Naive thymus-derived CD4-positive, alpha-beta T cell (primary cell): ENCODE data around the gene SEMA4D. TPM values are rescaled to one million over a fixed set of nuclear protein-coding genes. Genes with fewer than 3 reads are reported as not detected.

Experiments used
- ATAC-seq: fragments of 150-1000 bp; cut with Tn5 transposase; 2 replicates; pipeline ENCODE4 v1.10.0; 2021; ENCODE audit warnings: mild to moderate bottlenecking, moderate library complexity
- CTCF ChIA-PET: fragments of 350-600 bp; sonication (Branson Sonifier 250); formaldehyde crosslinking; loops from one replicate; lab custom pipeline; 2021; ENCODE audit warnings: antibody characterized with exemption; lab: Charles Lee
- POLR2A ChIA-PET: fragments of 350-600 bp; sonication (Branson Sonifier 250); formaldehyde crosslinking; loops from one replicate; lab custom pipeline; 2021; ENCODE audit warnings: antibody characterized with exemption, inconsistent platforms; lab: Charles Lee
- DNase-seq, 9 donors: peaks; one replicate each; pipeline versions ENCODE4 v3.0.0 to v3.0.0-alpha.2; 2020 to 2022; ENCODE audit warnings: mixed read lengths in 1 of 9
- H3K27ac ChIP-seq: one replicate; pipeline ENCODE4 v1.7.0; 2013; ENCODE audit warnings: mild to moderate bottlenecking, low read depth, low read length, moderate library complexity
- H3K27me3 ChIP-seq, 2 donors: one replicate each; pipeline ENCODE4 v1.7.0; 2013; ENCODE audit warnings: low read length in 2 of 2, mild to moderate bottlenecking in 2 of 2, moderate library complexity in 2 of 2; ENCODE audit not compliant: control insufficient read depth in 2 of 2, insufficient read depth in 2 of 2
- H3K36me3 ChIP-seq, 3 experiments: 1 replicate in 2 of 3; 2 replicates in 1 of 3; pipeline ENCODE4 v1.7.0; 2013; ENCODE audit warnings: low read length in 3 of 3, mild to moderate bottlenecking in 3 of 3, moderate library complexity in 1 of 3; ENCODE audit not compliant: insufficient read depth in 3 of 3, control insufficient read depth in 2 of 3
- H3K4me1 ChIP-seq, 2 donors: one replicate each; pipeline ENCODE4 v1.7.0; 2013; ENCODE audit warnings: low read length in 2 of 2, mild to moderate bottlenecking in 2 of 2, moderate library complexity in 1 of 2; ENCODE audit not compliant: control insufficient read depth in 2 of 2, insufficient read depth in 2 of 2
- H3K4me3 ChIP-seq: 2 replicates; pipeline ENCODE4 v1.7.0; 2013; ENCODE audit warnings: mild to moderate bottlenecking, low read length
- H3K9me3 ChIP-seq, 3 experiments: 1 replicate in 2 of 3; 2 replicates in 1 of 3; pipeline ENCODE4 v1.7.0; 2013; ENCODE audit warnings: low read length in 3 of 3; ENCODE audit not compliant: control insufficient read depth in 2 of 3
- H3K27ac Mint-ChIP-seq, 9 donors: one replicate each; pipeline ENCODE4 v1.8.0; 2020 to 2022; ENCODE audit warnings: mixed read lengths in 9 of 9, mild to moderate bottlenecking in 8 of 9, moderate library complexity in 5 of 9, inconsistent platforms in 2 of 9
- H3K27me3 Mint-ChIP-seq, 5 donors: one replicate each; pipeline ENCODE4 v1.8.0; 2021 to 2022; ENCODE audit warnings: mixed read lengths in 5 of 5, mild to moderate bottlenecking in 1 of 5
- H3K36me3 Mint-ChIP-seq, 5 donors: one replicate each; pipeline ENCODE4 v1.8.0; 2020 to 2022; ENCODE audit warnings: mixed read lengths in 5 of 5, mild to moderate bottlenecking in 3 of 5, inconsistent platforms in 1 of 5
- H3K4me1 Mint-ChIP-seq, 7 donors: one replicate each; pipeline ENCODE4 v1.8.0; 2020 to 2022; ENCODE audit warnings: mixed read lengths in 7 of 7, mild to moderate bottlenecking in 3 of 7, inconsistent platforms in 1 of 7
- H3K4me3 Mint-ChIP-seq, 10 donors: one replicate each; pipeline ENCODE4 v1.8.0; 2020 to 2022; ENCODE audit warnings: mild to moderate bottlenecking in 10 of 10, mixed read lengths in 10 of 10, moderate library complexity in 6 of 10, inconsistent platforms in 2 of 10
- H3K9me3 Mint-ChIP-seq, 11 donors: one replicate each; pipeline ENCODE4 v1.8.0; 2020 to 2022; ENCODE audit warnings: mixed read lengths in 11 of 11, mild to moderate bottlenecking in 4 of 11, inconsistent platforms in 1 of 11, moderate library complexity in 1 of 11
- intact Hi-C, 2 donors: fragments of 100-400 bp; cut with micrococcal nuclease; formaldehyde crosslinking; loops; one replicate each; pipeline ENCODE4 v1.15.1; 2023
- polyA plus RNA-seq, 2 donors: library from polyadenylated mRNA; unstranded; fragments of 300-500 nt; fragmentation: Illumina TruSeq; gene quantifications; one replicate each; pipeline ENCODE4 v1.2.3, GENCODE V29; 2021
- total RNA-seq, 6 experiments: library from RNA in 5 of 6; stranded (reverse) in 5 of 6; gene quantifications; 1 replicate in 5 of 6; 2 replicates in 1 of 6; pipeline ENCODE4 v1.2.3 and lab custom pipeline; 2021 to 2026

SEMA4D gene
- total and polyA plus RNA-seq, 7 experiments from 2014 or later = 114 to 465 (median 448) TPM

GRCh38 chr9:89461265-89461664 is 36.6 kb downstream of the SEMA4D start:
- peaks cover 79 to 99% (median 96%) of the 10 kb centered on the region in 7 donors for H3K4me1 Mint-ChIP-seq
- POLR2A ChIA-PET = interaction anchor here (0.8 to 19.8 kb wide), 2 partner anchors 12 to 16 kb away, joined by 3 to 242 read pairs; no protein-coding TSS in a partner anchor

GRCh38 chr9:89460551-89460950 is 37.4 kb downstream of the SEMA4D start:
- DNase-seq (no peak), ATAC-seq (no peak)
- Histone ChIP-seq H3K27me3 (no peaks in the 10 kb centered on the region), H3K4me1 (peaks cover 85 to 95% of the 10 kb centered on the region in 2 donors), H3K27ac (peak overlapping the region; percentile 61), H3K36me3 (peaks cover 0 to 11% (median 0%) of the 10 kb centered on the region in 3 experiments), H3K4me3 (no peak overlapping the region), H3K9me3 (no peaks in the 10 kb centered on the region)
- H3K27ac Mint-ChIP-seq = peak overlapping the region; percentile 65 to 99 (median 96)
- peaks cover 7 to 44% (median 21%) of the 10 kb centered on the region in 5 donors for H3K36me3 Mint-ChIP-seq
- CTCF ChIA-PET = interaction anchor here (0.6 to 1.3 kb wide), 3 partner anchors 27 to 42 kb away, joined by 3 to 6 read pairs (median 6); no protein-coding TSS in a partner anchor
- peaks cover 0 to 3% (median 0%) of the 10 kb centered on the region in 11 donors for H3K9me3 Mint-ChIP-seq
- H3K27me3 Mint-ChIP-seq = no peaks in the 10 kb centered on the region
- H3K4me3 Mint-ChIP-seq = peak overlapping the region; percentile 40 to 88 (median 60)
- intact Hi-C loops = loop anchor here (5.0 to 10.0 kb wide), 2 partner anchors 148 to 1904 kb away; partner anchors contain the start of genes AUH (in 1 of the 2) and CKS2 (in 1 of the 2)
- H3K4me1 Mint-ChIP-seq = peaks cover 79 to 99% (median 96%) of the 10 kb centered on the region in 7 donors
- POLR2A ChIA-PET = interaction anchor here (0.8 to 19.8 kb wide), 6 partner anchors 13 to 89 kb away, joined by 3 to 242 read pairs (median 3); no protein-coding TSS in a partner anchor

More at GRCh38 chr9:89461265-89461664, 36.6 kb downstream of the SEMA4D start:
- intact Hi-C loops = loop anchor here (5.0 to 10.0 kb wide), 2 partner anchors 149 to 1904 kb away; partner anchors contain the start of genes AUH (in 1 of the 2) and CKS2 (in 1 of the 2)
- Histone ChIP-seq H3K9me3 (no peaks in the 10 kb centered on the region), H3K27ac (peak overlapping the region; percentile 61), H3K36me3 (peaks cover 0 to 13% (median 3%) of the 10 kb centered on the region in 3 experiments), H3K4me1 (peaks cover 85 to 95% of the 10 kb centered on the region in 2 donors), H3K4me3 (no peak overlapping the region), H3K27me3 (no peaks in the 10 kb centered on the region)
- ATAC-seq (no peak), DNase-seq (peak in 1 of 9 donors; percentile 49)
- CTCF ChIA-PET = interaction anchor here (0.6 to 1.1 kb wide), 3 partner anchors 37 to 115 kb away, joined by 3 to 6 read pairs (median 4); no protein-coding TSS in a partner anchor
- Mint-ChIP-seq H3K9me3 (peaks cover 0 to 3% (median 0%) of the 10 kb centered on the region in 11 donors), H3K4me3 (peak overlapping the region; percentile 36 to 88 (median 60)), H3K27me3 (no peaks in the 10 kb centered on the region), H3K36me3 (peaks cover 5 to 40% (median 26%) of the 10 kb centered on the region in 5 donors), H3K27ac (peak overlapping the region; percentile 65 to 99 (median 96))

GRCh38 chr9:89458768-89459496 is 39.0 kb downstream of the SEMA4D start:
- Histone ChIP-seq H3K36me3 (peaks cover 0 to 23% (median 3%) of the 10 kb centered on the region in 3 experiments), H3K9me3 (no peaks in the 10 kb centered on the region), H3K4me3 (no peak overlapping the region), H3K27me3 (no peaks in the 10 kb centered on the region), H3K27ac (peak overlapping the region; percentile 61), H3K4me1 (peaks cover 84 to 95% of the 10 kb centered on the region in 2 donors)
- intact Hi-C loops = loop anchor here in 1 of 2 donors (5.0 kb wide), 1 partner anchor 38 kb away; the partner anchor contains the start of gene SEMA4D
- Mint-ChIP-seq H3K27me3 (no peaks in the 10 kb centered on the region), H3K4me1 (peaks cover 75 to 99% (median 92%) of the 10 kb centered on the region in 7 donors), H3K27ac (peak overlapping the region; percentile 73 to 99 (median 98)), H3K4me3 (peak overlapping the region; percentile 0 to 88 (median 52)), H3K36me3 (peaks cover 3 to 38% (median 9%) of the 10 kb centered on the region in 5 donors), H3K9me3 (peaks cover 0 to 1% (median 0%) of the 10 kb centered on the region in 11 donors)
- ATAC-seq (no peak), DNase-seq (no peak)
- ChIA-PET POLR2A (interaction anchor here (1.0 to 19.8 kb wide), 4 partner anchors 14 to 90 kb away, joined by 3 to 242 read pairs (median 14); no protein-coding TSS in a partner anchor), CTCF (interaction anchor here (0.6 to 1.0 kb wide), 3 partner anchors 31 to 90 kb away, joined by 3 to 4 read pairs (median 4); no protein-coding TSS in a partner anchor)

- no peak for ATAC-seq
- no peak for DNase-seq
- Mint-ChIP-seq H3K9me3 (peaks cover 0 to 2% (median 0%) of the 10 kb centered on the region in 11 donors), H3K27me3 (no peaks in the 10 kb centered on the region), H3K36me3 (peaks cover 3 to 33% (median 17%) of the 10 kb centered on the region in 5 donors), H3K27ac (peak overlapping the region; percentile 73 to 99 (median 98)), H3K4me3 (peak overlapping the region in 9 of 10 donors; percentile 20 to 88 (median 86)), H3K4me1 (peaks cover 71 to 100% (median 88%) of the 10 kb centered on the region in 7 donors)
- CTCF ChIA-PET = interaction anchor here (0.6 to 3.0 kb wide), 8 partner anchors 10 to 91 kb away, joined by 3 to 18 read pairs (median 4); no protein-coding TSS in a partner anchor
- POLR2A ChIA-PET = interaction anchor here (0.7 to 19.8 kb wide), 18 partner anchors 8 to 92 kb away, joined by 3 to 242 read pairs (median 6); no protein-coding TSS in a partner anchor
- Histone ChIP-seq H3K36me3 (peaks cover 0 to 34% (median 3%) of the 10 kb centered on the region in 3 experiments), H3K4me1 (peaks cover 69 to 94% of the 10 kb centered on the region in 2 donors), H3K27ac (peak overlapping the region; percentile 77), H3K9me3 (no peaks in the 10 kb centered on the region), H3K27me3 (no peaks in the 10 kb centered on the region), H3K4me3 (peak overlapping the region; percentile 42)
- intact Hi-C loops = loop anchor here in 1 of 2 donors (1.0 to 5.0 kb wide), 5 partner anchors 13 to 91 kb away; partner anchors contain the start of gene SEMA4D
Observed at GRCh38 chr9:89457376-89457855, 40.5 kb downstream of the SEMA4D start.

- peaks cover 3 to 30% (median 20%) of the 10 kb centered on the region in 5 donors for H3K36me3 Mint-ChIP-seq
- Histone ChIP-seq H3K4me3 (peak overlapping the region; percentile 42), H3K9me3 (no peaks in the 10 kb centered on the region), H3K27me3 (no peaks in the 10 kb centered on the region), H3K27ac (peak overlapping the region; percentile 77), H3K4me1 (peaks cover 51 to 88% of the 10 kb centered on the region in 2 donors), H3K36me3 (peaks cover 0 to 31% (median 3%) of the 10 kb centered on the region in 3 experiments)
- peak; percentile 68 for ATAC-seq
- H3K4me1 Mint-ChIP-seq = peaks cover 70 to 100% (median 89%) of the 10 kb centered on the region in 7 donors
- CTCF ChIA-PET = interaction anchor here (0.6 to 3.0 kb wide), 9 partner anchors 10 to 150 kb away, joined by 3 to 18 read pairs (median 5); no protein-coding TSS in a partner anchor
- no peaks in the 10 kb centered on the region for H3K27me3 Mint-ChIP-seq
- intact Hi-C loops = loop anchor here in 1 of 2 donors (2.0 to 5.0 kb wide), 2 partner anchors 13 to 42 kb away; partner anchors contain the start of gene SEMA4D
- peaks cover 0 to 2% (median 0%) of the 10 kb centered on the region in 11 donors for H3K9me3 Mint-ChIP-seq
- peak overlapping the region; percentile 75 to 88 (median 84) for H3K4me3 Mint-ChIP-seq
- peak in 7 of 9 donors; percentile 44 to 69 (median 64) for DNase-seq
- POLR2A ChIA-PET = interaction anchor here (0.8 to 19.8 kb wide), 10 partner anchors 11 to 94 kb away, joined by 3 to 242 read pairs (median 8); no protein-coding TSS in a partner anchor
- H3K27ac Mint-ChIP-seq = peak overlapping the region; percentile 73 to 99 (median 98)
Observed at GRCh38 chr9:89455356-89455824, 42.5 kb downstream of the SEMA4D start.
